SU-DHL-6 (cell line): ENCODE results near the gene CECR2.

Experiments used
- EZH2phosphoT487 ChIP-seq: fragments of 200-600 bp; sonication (generic), shearing (Covaris generic); conservative IDR thresholded peaks from 2 replicates; pipeline ENCODE4 v1.6.1; 2018; ENCODE audit warnings: mild to moderate bottlenecking, antibody characterized with exemption, low read length, moderate library complexity, mixed read lengths
- TF ChIP-seq, protein P1 (sequence below): fragments of 200-600 bp; sonication (generic); IDR thresholded peaks from one replicate; pipeline ENCODE4 v1.5.1; 2017; ENCODE audit warnings: antibody characterized with exemption, mild to moderate bottlenecking, low read length, moderate library complexity; ENCODE audit not compliant: insufficient read depth, poor library complexity, severe bottlenecking

DNA sequence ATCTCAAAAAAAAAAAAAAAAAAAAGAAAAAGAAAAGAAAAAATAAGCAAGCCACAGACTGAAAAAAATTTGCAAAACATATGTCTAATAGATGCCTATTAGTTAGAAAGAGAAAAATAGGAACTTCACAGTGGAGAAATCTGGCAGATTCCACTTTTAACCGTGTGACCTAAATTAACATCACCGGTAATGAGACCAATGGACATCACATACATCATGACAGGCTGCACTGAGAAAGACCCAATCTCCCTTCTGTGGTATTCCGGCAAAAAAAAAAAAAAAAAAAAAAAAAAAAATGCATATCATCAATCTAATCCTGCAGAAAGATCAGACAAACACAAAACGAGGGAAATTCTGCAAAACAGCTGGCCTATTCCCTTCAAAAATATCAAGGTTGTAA is 46.7 kb upstream of the CECR2 start:
- TF ChIP-seq, protein P1, sequence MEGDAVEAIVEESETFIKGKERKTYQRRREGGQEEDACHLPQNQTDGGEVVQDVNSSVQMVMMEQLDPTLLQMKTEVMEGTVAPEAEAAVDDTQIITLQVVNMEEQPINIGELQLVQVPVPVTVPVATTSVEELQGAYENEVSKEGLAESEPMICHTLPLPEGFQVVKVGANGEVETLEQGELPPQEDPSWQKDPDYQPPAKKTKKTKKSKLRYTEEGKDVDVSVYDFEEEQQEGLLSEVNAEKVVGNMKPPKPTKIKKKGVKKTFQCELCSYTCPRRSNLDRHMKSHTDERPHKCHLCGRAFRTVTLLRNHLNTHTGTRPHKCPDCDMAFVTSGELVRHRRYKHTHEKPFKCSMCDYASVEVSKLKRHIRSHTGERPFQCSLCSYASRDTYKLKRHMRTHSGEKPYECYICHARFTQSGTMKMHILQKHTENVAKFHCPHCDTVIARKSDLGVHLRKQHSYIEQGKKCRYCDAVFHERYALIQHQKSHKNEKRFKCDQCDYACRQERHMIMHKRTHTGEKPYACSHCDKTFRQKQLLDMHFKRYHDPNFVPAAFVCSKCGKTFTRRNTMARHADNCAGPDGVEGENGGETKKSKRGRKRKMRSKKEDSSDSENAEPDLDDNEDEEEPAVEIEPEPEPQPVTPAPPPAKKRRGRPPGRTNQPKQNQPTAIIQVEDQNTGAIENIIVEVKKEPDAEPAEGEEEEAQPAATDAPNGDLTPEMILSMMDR = no peak
- TF ChIP-seq EZH2phosphoT487 = no peak
